Tibial nerve (tissue), 4 donors: ENCODE measurements around the gene LRRC10B.
"Not testable (repeated sequence)": the region's sequence is repeated elsewhere in the genome, so short reads cannot be mapped to it uniquely, and the experiment has no call there.

ENCODE experiments used
- CTCF ChIP-seq, 5 experiments: fragments of 200-600 bp in 3 of 5; fragments of 450-650 bp in 2 of 5; sonication (generic) in 3 of 5; IDR thresholded peaks; one replicate each; pipeline ENCODE4 v1.5.1; 2016 to 2019; ENCODE audit warnings: antibody characterized with exemption in 5 of 5, mild to moderate bottlenecking in 3 of 5, moderate library complexity in 2 of 5
- EP300 ChIP-seq, 2 donors: sonication (generic); formaldehyde crosslinking; IDR thresholded peaks; one replicate each; pipeline ENCODE4 v1.6.1; 2017; ENCODE audit warnings: antibody characterized with exemption in 2 of 2, mild to moderate bottlenecking in 1 of 2
- POLR2A ChIP-seq, 2 donors: fragments of 450-650 bp; IDR thresholded peaks; one replicate each; pipeline ENCODE4 v1.6.1; 2017; ENCODE audit warnings: antibody characterized with exemption in 2 of 2, mild to moderate bottlenecking in 2 of 2, moderate library complexity in 2 of 2

GRCh38 chr11:61467602-61468001, 40.9 kb upstream of the LRRC10B start:
- not testable (repeated sequence) for TF ChIP-seq CTCF, POLR2A, EP300 (IDR thresholded peaks at IDR 0.05)
